B cell (primary cell): ENCODE data around the gene SLC48A1.

Experiments used
- EZH2 ChIP-seq: IDR thresholded peaks from 2 replicates; pipeline ENCODE4 v1.6.1; 2012; ENCODE audit warnings: borderline replicate concordance, low read depth, mild to moderate bottlenecking, moderate library complexity, low read length; ENCODE audit not compliant: insufficient read depth, poor library complexity, severe bottlenecking
- TF ChIP-seq, protein P1 (sequence below): fragments of 200-600 bp; IDR thresholded peaks from one replicate; pipeline ENCODE4 v1.8.0; 2022; ENCODE audit warnings: antibody characterized with exemption, mild to moderate bottlenecking

DNA sequence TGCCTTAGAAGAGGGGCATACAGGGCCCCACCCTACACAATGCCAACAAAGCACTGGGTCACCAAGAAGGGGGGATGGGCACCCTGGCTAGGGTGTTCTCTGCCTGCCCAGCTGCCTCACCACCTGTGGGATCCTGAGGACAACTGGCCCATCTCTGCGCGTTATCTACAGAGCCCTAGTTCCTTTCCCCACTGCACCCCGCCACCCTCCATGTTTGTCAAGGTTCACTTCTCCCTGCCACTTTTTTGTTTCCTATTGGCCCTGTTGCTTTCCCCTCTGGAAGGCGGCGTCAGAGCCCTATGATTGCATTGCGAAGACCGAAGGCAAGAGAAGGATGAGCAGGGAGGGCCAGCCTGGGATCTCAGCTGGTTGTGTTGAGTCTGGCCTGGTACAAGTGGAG lies 1.6 kb downstream of the SLC48A1 start:
- TF ChIP-seq, protein P1, sequence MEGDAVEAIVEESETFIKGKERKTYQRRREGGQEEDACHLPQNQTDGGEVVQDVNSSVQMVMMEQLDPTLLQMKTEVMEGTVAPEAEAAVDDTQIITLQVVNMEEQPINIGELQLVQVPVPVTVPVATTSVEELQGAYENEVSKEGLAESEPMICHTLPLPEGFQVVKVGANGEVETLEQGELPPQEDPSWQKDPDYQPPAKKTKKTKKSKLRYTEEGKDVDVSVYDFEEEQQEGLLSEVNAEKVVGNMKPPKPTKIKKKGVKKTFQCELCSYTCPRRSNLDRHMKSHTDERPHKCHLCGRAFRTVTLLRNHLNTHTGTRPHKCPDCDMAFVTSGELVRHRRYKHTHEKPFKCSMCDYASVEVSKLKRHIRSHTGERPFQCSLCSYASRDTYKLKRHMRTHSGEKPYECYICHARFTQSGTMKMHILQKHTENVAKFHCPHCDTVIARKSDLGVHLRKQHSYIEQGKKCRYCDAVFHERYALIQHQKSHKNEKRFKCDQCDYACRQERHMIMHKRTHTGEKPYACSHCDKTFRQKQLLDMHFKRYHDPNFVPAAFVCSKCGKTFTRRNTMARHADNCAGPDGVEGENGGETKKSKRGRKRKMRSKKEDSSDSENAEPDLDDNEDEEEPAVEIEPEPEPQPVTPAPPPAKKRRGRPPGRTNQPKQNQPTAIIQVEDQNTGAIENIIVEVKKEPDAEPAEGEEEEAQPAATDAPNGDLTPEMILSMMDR: no peak
- no peak for TF ChIP-seq EZH2
